Prostate gland (tissue), 2 donors: ENCODE results near the gene PARVG. TPM values are rescaled to one million over a fixed set of nuclear protein-coding genes. Genes with fewer than 3 reads are reported as not detected.

Source experiments
- DNase-seq: peaks from one replicate; pipeline ENCODE4 v3.0.0-alpha.2; 2019; ENCODE audit warnings: low spot score
- H3K27ac ChIP-seq, 2 donors: fragments of 200-600 bp; sonication (generic); 2 replicates each; pipeline ENCODE4 v1.5.1; 2017 to 2019
- H3K27me3 ChIP-seq: fragments of 200-600 bp; sonication (generic); replicated peaks from 2 replicates; pipeline ENCODE4 v1.5.1; 2019; ENCODE audit not compliant: insufficient read depth
- H3K36me3 ChIP-seq, 2 donors: fragments of 200-600 bp; sonication (generic); 1 replicate in 1 of 2; 2 replicates in 1 of 2; pipeline versions ENCODE4 v1.5.1 to v1.8.1; 2017 to 2019
- H3K4me1 ChIP-seq: fragments of 200-600 bp; sonication (generic); replicated peaks from 2 replicates; pipeline ENCODE4 v1.5.1; 2019
- H3K4me3 ChIP-seq, 2 donors: fragments of 200-600 bp; sonication (generic); 2 replicates each; pipeline ENCODE4 v1.5.1; 2017 to 2019
- H3K9me3 ChIP-seq: fragments of 200-600 bp; sonication (generic); 2 replicates; pipeline ENCODE4 v1.5.1; 2017
- POLR2A ChIP-seq: fragments of 450-650 bp; IDR thresholded peaks from one replicate; pipeline ENCODE4 v1.6.1; 2016; ENCODE audit warnings: antibody characterized with exemption, mild to moderate bottlenecking
- POLR2AphosphoS5 ChIP-seq: sonication (generic); formaldehyde crosslinking; IDR thresholded peaks from one replicate; pipeline ENCODE4 v1.6.1; 2017; ENCODE audit warnings: antibody characterized with exemption
- WGBS: methylation state at CpG from one replicate; pipeline ENCODE4 v1.1.5; 2018; 5-methylcytosine and 5-hydroxymethylcytosine counted together
- intact Hi-C: fragments of 100-400 bp; cut with DNase I; formaldehyde crosslinking; loops from one replicate; pipeline ENCODE4 v1.14.2; 2022
- total RNA-seq, 2 donors: library from RNA; depleted of rRNA; stranded (reverse); fragments of >200 nt; gene quantifications; one replicate each; pipeline ENCODE4 v1.1.0, GENCODE V29; 2016
- TF ChIP-seq, protein P1 (sequence below), 4 experiments: fragments of 200-600 bp in 2 of 4; fragments of 450-650 bp in 2 of 4; sonication (generic) in 2 of 4; IDR thresholded peaks; 1 replicate in 3 of 4; 2 replicates in 1 of 4; pipeline ENCODE4 v1.5.1; 2016 to 2019; ENCODE audit warnings: antibody characterized with exemption in 4 of 4, mild to moderate bottlenecking in 2 of 4, moderate library complexity in 2 of 4

PARVG gene
- total RNA-seq, 2 donors from 2014 or later, result 1.2 to 13.5 TPM

DNA sequence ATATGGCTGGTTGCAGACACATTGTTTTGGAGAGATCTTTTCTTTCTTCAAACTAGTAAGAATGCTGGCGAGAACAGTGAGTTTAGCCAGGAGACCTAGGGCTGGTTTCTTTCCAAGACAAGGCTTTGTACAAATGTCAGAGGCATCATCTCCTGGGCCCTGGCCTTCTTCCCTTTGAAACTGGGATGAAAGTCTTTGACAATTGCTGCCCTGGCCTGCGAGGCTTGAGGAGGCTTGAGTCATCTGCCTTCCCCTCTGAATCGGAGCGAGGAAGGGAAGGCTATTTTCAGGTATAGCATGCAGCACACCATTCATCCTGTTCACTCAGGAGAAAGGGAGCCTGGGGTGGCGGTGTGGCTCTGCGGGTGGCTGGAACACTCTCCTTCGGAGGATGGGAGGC, 21.5 kb upstream of the PARVG start:
- Histone ChIP-seq H3K9me3 (no peaks in the 10 kb centered on the region), H3K27me3 (no peaks in the 10 kb centered on the region), H3K27ac (no peak overlapping the region), H3K36me3 (no peaks in the 10 kb centered on the region), H3K4me3 (no peak overlapping the region), H3K4me1 (no peaks in the 10 kb centered on the region)
- 39% methylated on average over 7 of the region's 7 CpGs for WGBS
- intact Hi-C loops, result no loop called here
- TF ChIP-seq, protein P1, sequence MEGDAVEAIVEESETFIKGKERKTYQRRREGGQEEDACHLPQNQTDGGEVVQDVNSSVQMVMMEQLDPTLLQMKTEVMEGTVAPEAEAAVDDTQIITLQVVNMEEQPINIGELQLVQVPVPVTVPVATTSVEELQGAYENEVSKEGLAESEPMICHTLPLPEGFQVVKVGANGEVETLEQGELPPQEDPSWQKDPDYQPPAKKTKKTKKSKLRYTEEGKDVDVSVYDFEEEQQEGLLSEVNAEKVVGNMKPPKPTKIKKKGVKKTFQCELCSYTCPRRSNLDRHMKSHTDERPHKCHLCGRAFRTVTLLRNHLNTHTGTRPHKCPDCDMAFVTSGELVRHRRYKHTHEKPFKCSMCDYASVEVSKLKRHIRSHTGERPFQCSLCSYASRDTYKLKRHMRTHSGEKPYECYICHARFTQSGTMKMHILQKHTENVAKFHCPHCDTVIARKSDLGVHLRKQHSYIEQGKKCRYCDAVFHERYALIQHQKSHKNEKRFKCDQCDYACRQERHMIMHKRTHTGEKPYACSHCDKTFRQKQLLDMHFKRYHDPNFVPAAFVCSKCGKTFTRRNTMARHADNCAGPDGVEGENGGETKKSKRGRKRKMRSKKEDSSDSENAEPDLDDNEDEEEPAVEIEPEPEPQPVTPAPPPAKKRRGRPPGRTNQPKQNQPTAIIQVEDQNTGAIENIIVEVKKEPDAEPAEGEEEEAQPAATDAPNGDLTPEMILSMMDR (IDR thresholded peaks at IDR 0.05), result no peak
- TF ChIP-seq POLR2AphosphoS5 (no peak), POLR2A (no peak)
- no peak for DNase-seq

DNA sequence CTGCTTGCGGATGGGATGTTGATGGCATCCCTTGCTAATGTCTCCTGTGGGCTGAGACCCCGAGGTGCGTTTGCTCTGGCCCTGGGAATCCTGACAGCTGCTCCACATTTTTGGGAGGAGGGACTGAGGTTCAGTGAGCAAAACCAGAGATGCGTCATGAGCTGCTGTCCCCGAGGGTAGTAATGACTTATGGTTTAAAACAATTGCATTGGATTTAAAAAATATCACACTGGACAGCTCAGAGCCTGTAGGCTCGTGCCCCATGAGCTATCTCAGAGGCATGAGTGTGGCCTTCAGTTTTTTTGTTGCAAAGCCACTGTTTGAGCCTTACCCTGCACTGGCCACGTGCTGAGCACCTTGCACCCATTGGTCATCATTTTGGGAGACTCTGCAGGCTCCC, 20.9 kb upstream of the PARVG start:
- DNase-seq, result no peak
- TF ChIP-seq, protein P1 (IDR thresholded peaks at IDR 0.05), result no peak
- TF ChIP-seq POLR2AphosphoS5, result no peak
- no peak for TF ChIP-seq POLR2A
- intact Hi-C loops, result no loop called here
- no peak overlapping the region for H3K27ac ChIP-seq
- no peaks in the 10 kb centered on the region for H3K36me3 ChIP-seq
- no peaks in the 10 kb centered on the region for H3K27me3 ChIP-seq
- no peaks in the 10 kb centered on the region for H3K4me1 ChIP-seq
- WGBS, result 91% methylated on average over 7 of the region's 7 CpGs
- no peaks in the 10 kb centered on the region for H3K9me3 ChIP-seq
- no peak overlapping the region for H3K4me3 ChIP-seq

DNA sequence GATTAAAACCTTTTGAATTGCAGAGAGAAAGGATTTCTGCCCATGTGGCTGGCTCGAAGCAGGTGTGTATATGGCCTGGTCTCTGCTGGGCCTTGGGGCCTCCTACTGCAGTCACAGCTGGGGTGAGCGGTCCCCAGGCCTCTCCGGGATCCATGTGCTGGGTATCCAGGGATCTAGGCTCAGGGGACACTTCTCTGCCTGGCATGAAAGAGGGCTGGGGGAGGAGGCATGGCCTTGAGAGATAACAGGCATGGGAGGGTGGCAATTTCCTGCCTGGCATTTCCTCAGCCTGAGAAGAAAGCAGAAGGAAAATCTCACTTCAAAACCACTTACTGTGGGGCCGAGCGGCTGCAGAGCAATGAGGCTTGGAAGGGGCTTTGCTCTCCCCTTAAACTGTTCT, 20.3 kb upstream of the PARVG start:
- no peak overlapping the region for H3K27ac ChIP-seq
- H3K27me3 ChIP-seq, result no peaks in the 10 kb centered on the region
- WGBS, result 80% methylated on average over 5 of the region's 5 CpGs
- H3K9me3 ChIP-seq, result no peaks in the 10 kb centered on the region
- intact Hi-C loops, result no loop called here
- no peak overlapping the region for H3K4me3 ChIP-seq
- H3K36me3 ChIP-seq, result no peaks in the 10 kb centered on the region
- no peaks in the 10 kb centered on the region for H3K4me1 ChIP-seq
- TF ChIP-seq, protein P1 (IDR thresholded peaks at IDR 0.05), result no peak
- no peak for TF ChIP-seq POLR2AphosphoS5
- no peak for TF ChIP-seq POLR2A
- DNase-seq, result no peak

DNA sequence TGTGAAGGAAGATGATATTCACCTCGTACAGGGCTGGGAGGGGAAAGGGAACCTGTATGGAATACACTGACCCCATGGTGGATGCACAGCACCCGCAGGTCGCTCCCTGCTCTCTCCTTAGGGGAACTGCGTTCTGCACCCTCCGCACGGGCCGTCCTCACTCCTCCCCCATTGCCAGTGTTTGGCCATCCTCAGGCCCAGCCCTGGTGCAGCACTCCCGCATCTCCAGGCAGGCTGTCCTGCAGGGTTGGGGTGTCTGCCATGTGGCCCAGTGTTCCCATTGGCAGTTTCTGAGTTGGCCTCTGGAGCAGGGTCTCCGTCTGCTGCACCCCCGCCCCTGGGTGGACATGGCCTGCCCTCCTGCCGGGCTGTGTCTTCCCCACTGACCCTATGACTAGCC, 19.1 kb upstream of the PARVG start:
- Histone ChIP-seq H3K4me3 (no peak overlapping the region), H3K27ac (no peak overlapping the region), H3K36me3 (no peaks in the 10 kb centered on the region), H3K27me3 (no peaks in the 10 kb centered on the region), H3K9me3 (no peaks in the 10 kb centered on the region), H3K4me1 (no peaks in the 10 kb centered on the region)
- TF ChIP-seq POLR2A (no peak), POLR2AphosphoS5 (no peak)
- TF ChIP-seq, protein P1 (IDR thresholded peaks at IDR 0.05), result no peak
- 96% methylated on average over 10 of the region's 11 CpGs for WGBS
- intact Hi-C loops, result no loop called here
- DNase-seq, result no peak

DNA sequence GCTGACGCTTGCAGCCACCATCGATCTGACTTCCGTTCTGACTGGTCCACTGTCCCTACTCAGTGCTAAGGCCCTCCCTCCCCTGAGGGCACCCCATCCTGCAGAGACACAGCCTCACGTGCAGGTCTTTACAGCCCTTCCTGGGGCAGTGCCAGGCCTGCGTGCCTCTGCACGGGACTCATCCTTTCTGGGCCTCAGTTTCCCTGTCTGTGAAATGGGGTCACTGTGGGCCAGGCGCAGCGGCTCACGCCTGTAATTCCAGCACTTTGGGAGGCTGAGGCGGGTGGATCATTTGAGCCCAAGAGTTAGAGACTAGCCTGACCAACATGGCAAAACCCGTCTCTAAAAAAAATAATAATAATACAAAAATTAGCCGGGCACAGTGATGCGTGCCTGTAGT, 17.8 kb upstream of the PARVG start:
- H3K4me1 ChIP-seq, result no peaks in the 10 kb centered on the region
- intact Hi-C loops, result no loop called here
- no peaks in the 10 kb centered on the region for H3K27me3 ChIP-seq
- H3K4me3 ChIP-seq, result no peak overlapping the region
- H3K36me3 ChIP-seq, result no peaks in the 10 kb centered on the region
- no peak overlapping the region for H3K27ac ChIP-seq
- TF ChIP-seq POLR2A (no peak), POLR2AphosphoS5 (no peak)
- TF ChIP-seq, protein P1 (IDR thresholded peaks at IDR 0.05), result no peak
- no peak for DNase-seq
- 86% methylated on average over 13 of the region's 13 CpGs for whole genome bisulfite sequencing
- no peaks in the 10 kb centered on the region for H3K9me3 ChIP-seq
